OCI-LY1 (cell line): ENCODE data around the gene CD4.

Source experiments
- CTCF ChIP-seq: fragments of 200-600 bp; sonication (generic), shearing (Covaris generic); IDR thresholded peaks from 2 replicates; pipeline ENCODE4 v1.5.1; 2017; ENCODE audit warnings: mild to moderate bottlenecking, antibody characterized with exemption, low read length, moderate library complexity, mixed read lengths
- EZH2 ChIP-seq: fragments of 200-600 bp; sonication (generic), shearing (Covaris generic); IDR thresholded peaks from 2 replicates; pipeline ENCODE4 v1.8.0; 2017; ENCODE audit warnings: borderline replicate concordance, mixed run types, mild to moderate bottlenecking, antibody characterized with exemption, low read length, moderate library complexity, mixed read lengths

GRCh38 chr12:6832125-6832524 lies 42.8 kb downstream of the CD4 start:
- no peak for TF ChIP-seq CTCF
- no peak for TF ChIP-seq EZH2
